PC-9 (cell line): Measurements from ENCODE around the gene TTC22. TPM values are rescaled to one million over a fixed set of nuclear protein-coding genes. Genes with fewer than 3 reads are reported as not detected.

Experiments used
- BruUV-seq: library from RNA; stranded (reverse); fragments of 400-500 nt; replicated peaks from 2 replicates; lab custom pipeline; 2021; lab: Mats Ljungman, UMichigan
- CTCF ChIA-PET: fragments of 300-600 bp; sonication (Branson Sonifier 250); formaldehyde crosslinking; loops from one replicate; lab custom pipeline; 2022; ENCODE audit warnings: antibody characterized with exemption; lab: Charles Lee
- POLR2A ChIA-PET: fragments of 300-600 bp; sonication (Branson Sonifier 250); formaldehyde crosslinking; loops from one replicate; lab custom pipeline; 2022; ENCODE audit warnings: antibody characterized with exemption; ENCODE audit not compliant: unreplicated experiment; lab: Charles Lee
- DNase-seq, 2 experiments: peaks; one replicate each; pipeline versions ENCODE4 v3.0.0 to v3.0.0-alpha.2; 2015 to 2022; ENCODE audit warnings: mixed read lengths in 1 of 2
- H2AFZ ChIP-seq: fragments of 200-600 bp; sonication (generic); 2 replicates; pipeline ENCODE4 v1.8.1; 2017; ENCODE audit warnings: antibody characterized with exemption
- H3F3A ChIP-seq: fragments of 200-600 bp; sonication (generic); 2 replicates; pipeline ENCODE4 v1.8.1; 2017; ENCODE audit warnings: antibody characterized with exemption, mild to moderate bottlenecking, low read depth; ENCODE audit not compliant: insufficient read depth
- H3K27ac ChIP-seq: fragments of 200-600 bp; sonication (generic); 2 replicates; pipeline ENCODE4 v1.6.1; 2016; ENCODE audit warnings: mixed run types
- H3K27me3 ChIP-seq: fragments of 200-600 bp; sonication (generic); 2 replicates; pipeline ENCODE4 v1.6.1; 2016; ENCODE audit warnings: low read depth, mixed run types; ENCODE audit not compliant: insufficient read depth
- H3K36me3 ChIP-seq: fragments of 200-600 bp; sonication (generic); 2 replicates; pipeline ENCODE4 v1.6.1; 2016; ENCODE audit warnings: low read depth, mixed run types
- H3K4me1 ChIP-seq: fragments of 200-600 bp; sonication (generic); replicated peaks from 2 replicates; pipeline ENCODE4 v1.6.1; 2016; ENCODE audit warnings: mixed run types; ENCODE audit not compliant: insufficient read depth
- H3K4me2 ChIP-seq: fragments of 200-600 bp; sonication (generic); 2 replicates; pipeline ENCODE4 v1.6.1; 2017; ENCODE audit warnings: mixed run types
- H3K4me3 ChIP-seq: fragments of 200-600 bp; sonication (generic); 2 replicates; pipeline ENCODE4 v1.6.1; 2016; ENCODE audit warnings: mixed run types
- H3K79me2 ChIP-seq: fragments of 200-600 bp; sonication (generic); 2 replicates; pipeline ENCODE4 v1.6.1; 2017; ENCODE audit warnings: low read depth, mixed run types
- H3K9me2 ChIP-seq: fragments of 200-600 bp; sonication (generic); 2 replicates; pipeline ENCODE4 v1.8.1; 2017; ENCODE audit warnings: mild to moderate bottlenecking; ENCODE audit not compliant: insufficient read depth
- H3K9me3 ChIP-seq: fragments of 200-600 bp; sonication (generic); 2 replicates; pipeline ENCODE4 v1.8.1; 2016; ENCODE audit warnings: low read depth; ENCODE audit not compliant: insufficient read depth
- H4K20me1 ChIP-seq: fragments of 200-600 bp; sonication (generic); 2 replicates; pipeline ENCODE4 v1.8.1; 2017; ENCODE audit not compliant: insufficient read depth
- EZH2 ChIP-seq: fragments of 200-600 bp; sonication (generic); IDR thresholded peaks from 2 replicates; pipeline ENCODE4 v1.8.0; 2017; ENCODE audit warnings: antibody characterized with exemption, low read depth
- intact Hi-C: fragments of 100-400 bp; cut with micrococcal nuclease; formaldehyde crosslinking; loops from one replicate; pipeline ENCODE4 v1.10.0; 2022; ENCODE audit not compliant: unreplicated experiment
- total RNA-seq: library from RNA; stranded (reverse); gene quantifications from 2 replicates; pipeline ENCODE4 v1.2.3, GENCODE V29; 2021
- TF ChIP-seq, protein P1 (sequence below): fragments of 200-600 bp; sonication (generic); conservative IDR thresholded peaks from 2 replicates; pipeline ENCODE4 v1.6.1; 2017; ENCODE audit warnings: mixed run types, antibody characterized with exemption, mild to moderate bottlenecking, moderate library complexity

The TTC22 gene
- total RNA-seq, 1 experiment from 2014 or later, result 26.3 TPM

DNA sequence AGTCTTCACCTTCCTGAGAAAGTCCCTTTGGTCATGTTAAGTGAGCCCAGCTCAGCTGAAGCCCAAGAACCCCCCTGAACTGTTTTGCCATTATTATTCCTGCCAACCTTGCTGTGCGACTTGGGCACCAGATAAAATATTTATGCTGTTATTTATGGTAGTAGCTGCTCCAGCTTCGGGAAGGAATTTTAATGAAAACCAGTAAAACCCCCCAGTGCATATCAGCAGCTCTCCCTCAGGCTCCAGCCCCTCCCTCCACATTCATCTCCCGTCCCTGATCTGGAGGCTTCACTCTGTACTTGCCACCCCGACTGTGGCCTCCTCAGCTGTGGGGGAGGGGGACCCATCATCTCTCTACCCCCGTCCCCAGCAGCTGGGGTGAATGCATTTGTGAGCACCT is 12.7 kb downstream of the TTC22 start:
- DNase-seq, result no peak
- Histone ChIP-seq H2AFZ (no peak overlapping the region), H3F3A (peaks cover 5% of the 10 kb centered on the region), H3K27ac (no peak overlapping the region), H3K27me3 (no peaks in the 10 kb centered on the region), H3K4me2 (no peak overlapping the region), H3K9me2 (no peaks in the 10 kb centered on the region), H3K36me3 (peaks cover 27% of the 10 kb centered on the region), H3K4me3 (no peak overlapping the region), H3K4me1 (peaks cover under 1% of the 10 kb centered on the region; the same call in 1 of the 2 replicates), H3K9me3 (peaks cover 9% of the 10 kb centered on the region; the same call in 1 of the 2 replicates), H3K79me2 (peaks cover 22% of the 10 kb centered on the region), H4K20me1 (no peaks in the 10 kb centered on the region)
- intact Hi-C loops, result no loop called here
- ChIA-PET CTCF (no interaction called here), POLR2A (interaction anchor here (0.7 kb wide), 1 partner anchor 222 kb away, joined by 4 read pairs; no protein-coding TSS in a partner anchor)
- TF ChIP-seq, protein P1, sequence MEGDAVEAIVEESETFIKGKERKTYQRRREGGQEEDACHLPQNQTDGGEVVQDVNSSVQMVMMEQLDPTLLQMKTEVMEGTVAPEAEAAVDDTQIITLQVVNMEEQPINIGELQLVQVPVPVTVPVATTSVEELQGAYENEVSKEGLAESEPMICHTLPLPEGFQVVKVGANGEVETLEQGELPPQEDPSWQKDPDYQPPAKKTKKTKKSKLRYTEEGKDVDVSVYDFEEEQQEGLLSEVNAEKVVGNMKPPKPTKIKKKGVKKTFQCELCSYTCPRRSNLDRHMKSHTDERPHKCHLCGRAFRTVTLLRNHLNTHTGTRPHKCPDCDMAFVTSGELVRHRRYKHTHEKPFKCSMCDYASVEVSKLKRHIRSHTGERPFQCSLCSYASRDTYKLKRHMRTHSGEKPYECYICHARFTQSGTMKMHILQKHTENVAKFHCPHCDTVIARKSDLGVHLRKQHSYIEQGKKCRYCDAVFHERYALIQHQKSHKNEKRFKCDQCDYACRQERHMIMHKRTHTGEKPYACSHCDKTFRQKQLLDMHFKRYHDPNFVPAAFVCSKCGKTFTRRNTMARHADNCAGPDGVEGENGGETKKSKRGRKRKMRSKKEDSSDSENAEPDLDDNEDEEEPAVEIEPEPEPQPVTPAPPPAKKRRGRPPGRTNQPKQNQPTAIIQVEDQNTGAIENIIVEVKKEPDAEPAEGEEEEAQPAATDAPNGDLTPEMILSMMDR, result no peak
- no peak for TF ChIP-seq EZH2
- BruUV-seq, result no TSS peak

DNA sequence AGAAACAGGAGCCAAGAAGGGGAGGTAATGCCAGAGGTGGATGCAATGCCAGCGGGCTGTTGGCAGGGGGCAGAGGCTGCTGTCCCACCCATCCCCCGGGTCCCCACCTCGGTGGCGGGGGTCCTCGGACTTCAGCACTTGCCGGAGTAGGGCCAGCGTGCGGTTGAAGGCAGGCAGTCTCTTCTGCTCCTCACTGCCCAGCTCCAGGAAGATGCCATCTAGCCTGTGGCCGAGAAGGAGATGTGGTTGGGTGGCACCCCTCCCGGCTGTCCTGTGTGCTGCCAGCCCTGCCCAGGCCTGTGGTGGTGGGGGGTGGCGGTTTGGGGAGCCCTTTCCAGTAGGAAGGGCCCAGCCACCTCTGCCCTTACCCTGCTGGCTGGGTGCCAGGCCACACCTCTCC is 13.5 kb downstream of the TTC22 start:
- no peaks in the 10 kb centered on the region for H3K9me2 ChIP-seq
- H3K36me3 ChIP-seq, result peaks cover 18% of the 10 kb centered on the region; the same call in 1 of the 2 replicates
- no peak overlapping the region for H3K4me3 ChIP-seq
- H2AFZ ChIP-seq, result no peak overlapping the region
- no peaks in the 10 kb centered on the region for H4K20me1 ChIP-seq
- no peaks in the 10 kb centered on the region for H3F3A ChIP-seq
- peaks cover 8% of the 10 kb centered on the region; the same call in 1 of the 2 replicates for H3K9me3 ChIP-seq
- H3K79me2 ChIP-seq, result peaks cover 13% of the 10 kb centered on the region
- ChIA-PET CTCF (no interaction called here), POLR2A (no interaction called here)
- BruUV-seq, result no TSS peak
- H3K4me1 ChIP-seq, result no peaks in the 10 kb centered on the region
- no peaks in the 10 kb centered on the region for H3K27me3 ChIP-seq
- no peak for DNase-seq
- no peak overlapping the region for H3K4me2 ChIP-seq
- intact Hi-C loops, result no loop called here
- TF ChIP-seq EZH2, result no peak
- TF ChIP-seq, protein P1, result no peak
- H3K27ac ChIP-seq, result no peak overlapping the region

DNA sequence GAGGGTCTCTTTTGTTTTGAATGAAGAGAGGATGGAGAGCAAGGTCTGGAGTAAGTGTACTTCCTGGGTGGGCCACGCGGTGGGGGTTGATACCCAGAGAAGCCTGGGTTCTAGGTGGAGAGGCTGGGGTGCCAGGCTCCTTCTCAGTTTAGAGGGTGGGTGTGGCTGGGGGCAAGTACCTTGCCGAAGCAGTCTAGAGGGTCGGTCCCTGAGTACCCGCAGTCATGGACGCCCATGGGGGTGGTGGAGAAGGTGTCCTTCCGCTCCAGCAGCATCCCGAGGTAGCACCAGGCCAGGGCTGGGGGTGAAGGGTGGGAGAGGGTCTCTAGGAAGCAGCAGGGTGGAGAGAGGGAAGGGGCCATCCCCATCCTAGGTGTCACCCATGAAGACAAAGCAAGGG is 14.3 kb downstream of the TTC22 start:
- no peaks in the 10 kb centered on the region for H3K27me3 ChIP-seq
- ChIA-PET CTCF (no interaction called here), POLR2A (no interaction called here)
- intact Hi-C loops, result no loop called here
- TF ChIP-seq EZH2, result no peak
- TF ChIP-seq, protein P1, result no peak
- H3K9me2 ChIP-seq, result no peaks in the 10 kb centered on the region
- no TSS peak for BruUV-seq
- no peaks in the 10 kb centered on the region for H3K4me1 ChIP-seq
- H4K20me1 ChIP-seq, result no peaks in the 10 kb centered on the region
- H3K4me2 ChIP-seq, result no peak overlapping the region
- peaks cover 10% of the 10 kb centered on the region; the same call in 1 of the 2 replicates for H3K79me2 ChIP-seq
- H2AFZ ChIP-seq, result no peak overlapping the region
- H3F3A ChIP-seq, result no peaks in the 10 kb centered on the region
- peak in 1 of 2 experiments; percentile 5 for DNase-seq
- 0 out of 2 replicates have a peak, but pooled peaks cover 12% of the 10 kb centered on the region for H3K36me3 ChIP-seq
- H3K4me3 ChIP-seq, result no peak overlapping the region
- H3K9me3 ChIP-seq, result peaks cover 2% of the 10 kb centered on the region; the same call in 1 of the 2 replicates
- H3K27ac ChIP-seq, result no peak overlapping the region
